IMR-90 (cell line): ENCODE results near the gene MMP12. TPM values are rescaled to one million over a fixed set of nuclear protein-coding genes. Genes with fewer than 3 reads are reported as not detected.
"Not testable (repeated sequence)": the region's sequence is repeated elsewhere in the genome, so short reads cannot be mapped to it uniquely, and the experiment has no call there.

Source experiments
- ATAC-seq: fragments of 200-7000 bp; cut with Tn5 transposase; 2 replicates; pipeline ENCODE4 v1.9.1; 2020; ENCODE audit warnings: low read depth, mild to moderate bottlenecking, moderate library complexity
- BruUV-seq: library from RNA; stranded (reverse); fragments of 400-500 nt; replicated peaks from 2 replicates; lab custom pipeline; 2021; lab: Mats Ljungman, UMichigan
- CTCF ChIA-PET: fragments of 300-600 bp; formaldehyde crosslinking; extraction: SDS; loops from one replicate; lab custom pipeline; 2021; ENCODE audit warnings: antibody characterized with exemption; lab: Yijun Ruan, JAX
- POLR2A ChIA-PET: fragments of 300-600 bp; sonication (Branson Sonifier 250); formaldehyde crosslinking; loops from one replicate; lab custom pipeline; 2022; ENCODE audit warnings: antibody characterized with exemption; ENCODE audit not compliant: unreplicated experiment; lab: Charles Lee
- DNase-seq: peaks from one replicate; pipeline ENCODE4 v3.0.0; 2013
- H2AFZ ChIP-seq: replicated peaks from 2 replicates; pipeline ENCODE3; 2013; ENCODE audit warnings: low read length, mild to moderate bottlenecking; ENCODE audit not compliant: poor library complexity
- H2AK5ac ChIP-seq: 2 replicates; pipeline ENCODE4 v1.6.1; 2013; ENCODE audit warnings: low read depth, low read length, inconsistent platforms
- H2AK9ac ChIP-seq: replicated peaks from 2 replicates; pipeline ENCODE3; 2013; ENCODE audit warnings: mild to moderate bottlenecking, low read depth, low read length, moderate library complexity; ENCODE audit not compliant: poor library complexity
- H2BK120ac ChIP-seq: 2 replicates; pipeline ENCODE4 v1.6.1; 2013; ENCODE audit warnings: low read depth, low read length, inconsistent platforms
- H2BK15ac ChIP-seq: 3 replicates; pipeline ENCODE4 v1.6.1; 2013; ENCODE audit warnings: low read depth, low read length, inconsistent platforms
- H2BK20ac ChIP-seq: 2 replicates; pipeline ENCODE4 v1.6.1; 2013; ENCODE audit warnings: low read depth, mild to moderate bottlenecking, inconsistent platforms, low read length, moderate library complexity
- H2BK5ac ChIP-seq: 2 replicates; pipeline ENCODE4 v1.6.1; 2013; ENCODE audit warnings: mild to moderate bottlenecking, low read depth, low read length, inconsistent platforms; ENCODE audit not compliant: poor library complexity, severe bottlenecking
- H3K14ac ChIP-seq: replicated peaks from 2 replicates; pipeline ENCODE4 v1.6.1; 2013; ENCODE audit warnings: low read depth, low read length, inconsistent platforms
- H3K18ac ChIP-seq: 2 replicates; pipeline ENCODE4 v1.6.1; 2013; ENCODE audit warnings: low read depth, low read length, control low read depth
- H3K23ac ChIP-seq: 2 replicates; pipeline ENCODE4 v1.6.1; 2013; ENCODE audit warnings: low read depth, low read length, inconsistent platforms
- H3K27ac ChIP-seq: 2 replicates; pipeline ENCODE4 v1.5.1; 2013; ENCODE audit warnings: mild to moderate bottlenecking, control low read depth, low read length; ENCODE audit not compliant: insufficient read depth
- H3K27me3 ChIP-seq: 2 replicates; pipeline ENCODE4 v1.6.1; 2013; ENCODE audit warnings: low read length; ENCODE audit not compliant: control insufficient read depth, insufficient read depth
- H3K36me3 ChIP-seq: 2 replicates; pipeline ENCODE4 v1.6.1; 2013; ENCODE audit warnings: low read length, mixed read lengths; ENCODE audit not compliant: control insufficient read depth, insufficient read depth
- H3K4ac ChIP-seq: 2 replicates; pipeline ENCODE4 v1.6.1; 2013; ENCODE audit warnings: low read depth, low read length, inconsistent platforms
- H3K4me1 ChIP-seq: 2 replicates; pipeline ENCODE4 v1.6.1; 2013; ENCODE audit warnings: low read length, mixed read lengths; ENCODE audit not compliant: control insufficient read depth, insufficient read depth
- H3K4me2 ChIP-seq: 2 replicates; pipeline ENCODE4 v1.6.1; 2013; ENCODE audit warnings: low read depth, mild to moderate bottlenecking, control low read depth, low read length, moderate library complexity
- H3K4me3 ChIP-seq: 2 replicates; pipeline ENCODE4 v1.5.1; 2013; ENCODE audit warnings: low read depth, mild to moderate bottlenecking, control low read depth, low read length, moderate library complexity; ENCODE audit not compliant: insufficient read depth
- H3K56ac ChIP-seq: 2 replicates; pipeline ENCODE4 v1.6.1; 2013; ENCODE audit warnings: low read length, inconsistent platforms; ENCODE audit not compliant: insufficient read depth; ENCODE audit errors: extremely low read depth
- H3K79me1 ChIP-seq, 2 experiments: 2 replicates each; pipeline ENCODE4 v1.6.1; 2013; ENCODE audit warnings: low read length in 2 of 2, inconsistent platforms in 1 of 2, low read depth in 1 of 2
- H3K9ac ChIP-seq: 2 replicates; pipeline ENCODE4 v1.6.1; 2013; ENCODE audit warnings: low read depth, low read length, control low read depth
- H3K9me1 ChIP-seq: 2 replicates; pipeline ENCODE4 v1.6.1; 2013; ENCODE audit warnings: low read length, inconsistent platforms; ENCODE audit not compliant: insufficient read depth
- H3K9me3 ChIP-seq: 2 replicates; pipeline ENCODE4 v1.6.1; 2013; ENCODE audit warnings: low read length; ENCODE audit not compliant: control insufficient read depth, insufficient read depth
- H4K20me1 ChIP-seq: 2 replicates; pipeline ENCODE4 v1.6.1; 2013; ENCODE audit warnings: low read length, inconsistent platforms; ENCODE audit not compliant: insufficient read depth
- H4K5ac ChIP-seq: 2 replicates; pipeline ENCODE4 v1.6.1; 2013; ENCODE audit warnings: mild to moderate bottlenecking, low read depth, low read length, control low read depth
- H4K8ac ChIP-seq, 2 experiments: 2 replicates each; pipeline ENCODE4 v1.6.1; 2013; ENCODE audit warnings: low read depth in 2 of 2, low read length in 2 of 2, control low read depth in 1 of 2, inconsistent platforms in 1 of 2
- H4K91ac ChIP-seq: 2 replicates; pipeline ENCODE4 v1.6.1; 2013; ENCODE audit warnings: low read depth, low read length, inconsistent platforms; ENCODE audit not compliant: insufficient read depth
- WGBS, 2 experiments: methylation state at CpG; one replicate each; pipeline versions ENCODE4 v1.1.5 to v1.1.7; 2013; ENCODE audit warnings: missing lambda C conversion rate in 2 of 2; ENCODE audit not compliant: insufficient read length in 1 of 2; ENCODE audit errors: extremely low coverage in 2 of 2; 5-methylcytosine and 5-hydroxymethylcytosine counted together
- dilution Hi-C: fragments of 300-500 bp; cut with HindIII; formaldehyde crosslinking; loops from one replicate; pipeline ENCODE4 v1.14.3; 2018; ENCODE audit warnings: low sequenced_read_pairs; ENCODE audit not compliant: unreplicated experiment
- in situ Hi-C: fragments of 300-500 bp; cut with MboI; formaldehyde crosslinking; loops from 3 replicates; pipeline ENCODE4 v1.14.3; 2019; ENCODE audit warnings: low sequenced_read_pairs, inconsistent platforms, mixed read lengths
- intact Hi-C: fragments of 100-400 bp; cut with micrococcal nuclease; formaldehyde crosslinking; loops from 2 replicates; pipeline ENCODE4 v1.10.0; 2022
- polyA plus RNA-seq, 3 experiments: library from polyadenylated mRNA; depleted of rRNA; stranded (reverse); fragments of >200 nt; gene quantifications; 2 replicates each; pipeline ENCODE4 v1.2.3, GENCODE V29; 2012; ENCODE audit warnings: low replicate concordance in 1 of 3
- total RNA-seq: library from RNA; depleted of rRNA; stranded (reverse); fragments of >200 nt; gene quantifications from 2 replicates; pipeline ENCODE4 v1.2.3, GENCODE V29; 2012

Gene MMP12
- total and polyA plus RNA-seq, 2 of the 4 experiments (the other 2 are of a cell fraction), result not detected

- H2AK5ac ChIP-seq, H3K27me3 ChIP-seq, H3K4ac ChIP-seq, H2BK20ac ChIP-seq, dilution Hi-C loops, H3K4me1 ChIP-seq, H3K56ac ChIP-seq, H3K14ac ChIP-seq, H2BK15ac ChIP-seq, H3K23ac ChIP-seq, H4K20me1 ChIP-seq, H2BK120ac ChIP-seq, H3K79me1 ChIP-seq, H4K8ac ChIP-seq, H3K9me3 ChIP-seq, ATAC-seq, H3K4me3 ChIP-seq, BruUV-seq, intact Hi-C loops, DNase-seq, H3K36me3 ChIP-seq, in situ Hi-C loops, H3K4me2 ChIP-seq, H4K5ac ChIP-seq, H3K9ac ChIP-seq, H2AK9ac ChIP-seq, H3K9me1 ChIP-seq, H3K27ac ChIP-seq, H2AFZ ChIP-seq, POLR2A ChIA-PET, H2BK5ac ChIP-seq, H4K91ac ChIP-seq, H3K18ac ChIP-seq: not testable (repeated sequence)
- 100% methylated on average over 1 of the region's 8 CpGs; no CpG with 5 or more reads in 1 of the 2 experiments for WGBS, 2 experiments
- CTCF ChIA-PET, result interaction anchor here (0.7 kb wide), 1 partner anchor 1569 kb away, joined by 7 read pairs; no protein-coding TSS in a partner anchor
Observed at GRCh38 chr11:102869354-102869964, 5.3 kb downstream of the MMP12 start.
